Measurements from ENCODE around the gene TPTE2.
"Not testable (repeated sequence)": the region's sequence is repeated elsewhere in the genome, so short reads cannot be mapped to it uniquely, and the experiment has no call there.

DNA sequence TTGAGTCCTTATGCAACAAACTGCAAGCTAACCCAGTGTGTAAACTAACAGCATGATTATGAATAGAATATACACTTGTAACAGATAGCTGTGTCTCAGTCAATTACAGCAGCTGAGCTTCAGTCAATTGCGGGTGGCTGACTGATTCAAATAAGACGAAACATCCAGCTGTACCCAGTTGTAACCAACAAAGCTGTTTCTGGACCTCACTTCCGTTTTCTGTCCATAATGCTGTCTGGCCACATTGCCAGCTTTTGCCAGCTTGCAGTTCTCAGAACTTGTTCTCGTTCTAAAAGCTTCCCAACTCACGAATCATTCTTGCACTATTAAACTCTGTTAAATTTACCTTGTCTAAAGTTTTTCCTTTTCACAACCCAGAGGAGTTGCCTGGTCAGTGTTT is 53.7 kb downstream of the TPTE2 start:
- TF ChIP-seq, protein P1, sequence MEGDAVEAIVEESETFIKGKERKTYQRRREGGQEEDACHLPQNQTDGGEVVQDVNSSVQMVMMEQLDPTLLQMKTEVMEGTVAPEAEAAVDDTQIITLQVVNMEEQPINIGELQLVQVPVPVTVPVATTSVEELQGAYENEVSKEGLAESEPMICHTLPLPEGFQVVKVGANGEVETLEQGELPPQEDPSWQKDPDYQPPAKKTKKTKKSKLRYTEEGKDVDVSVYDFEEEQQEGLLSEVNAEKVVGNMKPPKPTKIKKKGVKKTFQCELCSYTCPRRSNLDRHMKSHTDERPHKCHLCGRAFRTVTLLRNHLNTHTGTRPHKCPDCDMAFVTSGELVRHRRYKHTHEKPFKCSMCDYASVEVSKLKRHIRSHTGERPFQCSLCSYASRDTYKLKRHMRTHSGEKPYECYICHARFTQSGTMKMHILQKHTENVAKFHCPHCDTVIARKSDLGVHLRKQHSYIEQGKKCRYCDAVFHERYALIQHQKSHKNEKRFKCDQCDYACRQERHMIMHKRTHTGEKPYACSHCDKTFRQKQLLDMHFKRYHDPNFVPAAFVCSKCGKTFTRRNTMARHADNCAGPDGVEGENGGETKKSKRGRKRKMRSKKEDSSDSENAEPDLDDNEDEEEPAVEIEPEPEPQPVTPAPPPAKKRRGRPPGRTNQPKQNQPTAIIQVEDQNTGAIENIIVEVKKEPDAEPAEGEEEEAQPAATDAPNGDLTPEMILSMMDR (conservative IDR thresholded peaks at IDR 0.05; ENCODE audit: low read depth in 2 of 2): not testable (repeated sequence)
- not testable (repeated sequence) for TF ChIP-seq POLR2AphosphoS5 (IDR thresholded peaks at IDR 0.05; ENCODE audit: low read depth); EZH2 (IDR thresholded peaks at IDR 0.05; ENCODE audit: low read depth, unreplicated experiment); EZH2phosphoT487 (IDR thresholded peaks at IDR 0.05; ENCODE audit: unreplicated experiment); CREB1 (CRISPR knock-in tag; IDR thresholded peaks at IDR 0.05; ENCODE audit: low read depth)
- TF ChIP-seq, protein P2, sequence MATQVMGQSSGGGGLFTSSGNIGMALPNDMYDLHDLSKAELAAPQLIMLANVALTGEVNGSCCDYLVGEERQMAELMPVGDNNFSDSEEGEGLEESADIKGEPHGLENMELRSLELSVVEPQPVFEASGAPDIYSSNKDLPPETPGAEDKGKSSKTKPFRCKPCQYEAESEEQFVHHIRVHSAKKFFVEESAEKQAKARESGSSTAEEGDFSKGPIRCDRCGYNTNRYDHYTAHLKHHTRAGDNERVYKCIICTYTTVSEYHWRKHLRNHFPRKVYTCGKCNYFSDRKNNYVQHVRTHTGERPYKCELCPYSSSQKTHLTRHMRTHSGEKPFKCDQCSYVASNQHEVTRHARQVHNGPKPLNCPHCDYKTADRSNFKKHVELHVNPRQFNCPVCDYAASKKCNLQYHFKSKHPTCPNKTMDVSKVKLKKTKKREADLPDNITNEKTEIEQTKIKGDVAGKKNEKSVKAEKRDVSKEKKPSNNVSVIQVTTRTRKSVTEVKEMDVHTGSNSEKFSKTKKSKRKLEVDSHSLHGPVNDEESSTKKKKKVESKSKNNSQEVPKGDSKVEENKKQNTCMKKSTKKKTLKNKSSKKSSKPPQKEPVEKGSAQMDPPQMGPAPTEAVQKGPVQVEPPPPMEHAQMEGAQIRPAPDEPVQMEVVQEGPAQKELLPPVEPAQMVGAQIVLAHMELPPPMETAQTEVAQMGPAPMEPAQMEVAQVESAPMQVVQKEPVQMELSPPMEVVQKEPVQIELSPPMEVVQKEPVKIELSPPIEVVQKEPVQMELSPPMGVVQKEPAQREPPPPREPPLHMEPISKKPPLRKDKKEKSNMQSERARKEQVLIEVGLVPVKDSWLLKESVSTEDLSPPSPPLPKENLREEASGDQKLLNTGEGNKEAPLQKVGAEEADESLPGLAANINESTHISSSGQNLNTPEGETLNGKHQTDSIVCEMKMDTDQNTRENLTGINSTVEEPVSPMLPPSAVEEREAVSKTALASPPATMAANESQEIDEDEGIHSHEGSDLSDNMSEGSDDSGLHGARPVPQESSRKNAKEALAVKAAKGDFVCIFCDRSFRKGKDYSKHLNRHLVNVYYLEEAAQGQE (IDR thresholded peaks at IDR 0.05; ENCODE audit: unreplicated experiment): not testable (repeated sequence)
- TF ChIP-seq, protein P3, sequence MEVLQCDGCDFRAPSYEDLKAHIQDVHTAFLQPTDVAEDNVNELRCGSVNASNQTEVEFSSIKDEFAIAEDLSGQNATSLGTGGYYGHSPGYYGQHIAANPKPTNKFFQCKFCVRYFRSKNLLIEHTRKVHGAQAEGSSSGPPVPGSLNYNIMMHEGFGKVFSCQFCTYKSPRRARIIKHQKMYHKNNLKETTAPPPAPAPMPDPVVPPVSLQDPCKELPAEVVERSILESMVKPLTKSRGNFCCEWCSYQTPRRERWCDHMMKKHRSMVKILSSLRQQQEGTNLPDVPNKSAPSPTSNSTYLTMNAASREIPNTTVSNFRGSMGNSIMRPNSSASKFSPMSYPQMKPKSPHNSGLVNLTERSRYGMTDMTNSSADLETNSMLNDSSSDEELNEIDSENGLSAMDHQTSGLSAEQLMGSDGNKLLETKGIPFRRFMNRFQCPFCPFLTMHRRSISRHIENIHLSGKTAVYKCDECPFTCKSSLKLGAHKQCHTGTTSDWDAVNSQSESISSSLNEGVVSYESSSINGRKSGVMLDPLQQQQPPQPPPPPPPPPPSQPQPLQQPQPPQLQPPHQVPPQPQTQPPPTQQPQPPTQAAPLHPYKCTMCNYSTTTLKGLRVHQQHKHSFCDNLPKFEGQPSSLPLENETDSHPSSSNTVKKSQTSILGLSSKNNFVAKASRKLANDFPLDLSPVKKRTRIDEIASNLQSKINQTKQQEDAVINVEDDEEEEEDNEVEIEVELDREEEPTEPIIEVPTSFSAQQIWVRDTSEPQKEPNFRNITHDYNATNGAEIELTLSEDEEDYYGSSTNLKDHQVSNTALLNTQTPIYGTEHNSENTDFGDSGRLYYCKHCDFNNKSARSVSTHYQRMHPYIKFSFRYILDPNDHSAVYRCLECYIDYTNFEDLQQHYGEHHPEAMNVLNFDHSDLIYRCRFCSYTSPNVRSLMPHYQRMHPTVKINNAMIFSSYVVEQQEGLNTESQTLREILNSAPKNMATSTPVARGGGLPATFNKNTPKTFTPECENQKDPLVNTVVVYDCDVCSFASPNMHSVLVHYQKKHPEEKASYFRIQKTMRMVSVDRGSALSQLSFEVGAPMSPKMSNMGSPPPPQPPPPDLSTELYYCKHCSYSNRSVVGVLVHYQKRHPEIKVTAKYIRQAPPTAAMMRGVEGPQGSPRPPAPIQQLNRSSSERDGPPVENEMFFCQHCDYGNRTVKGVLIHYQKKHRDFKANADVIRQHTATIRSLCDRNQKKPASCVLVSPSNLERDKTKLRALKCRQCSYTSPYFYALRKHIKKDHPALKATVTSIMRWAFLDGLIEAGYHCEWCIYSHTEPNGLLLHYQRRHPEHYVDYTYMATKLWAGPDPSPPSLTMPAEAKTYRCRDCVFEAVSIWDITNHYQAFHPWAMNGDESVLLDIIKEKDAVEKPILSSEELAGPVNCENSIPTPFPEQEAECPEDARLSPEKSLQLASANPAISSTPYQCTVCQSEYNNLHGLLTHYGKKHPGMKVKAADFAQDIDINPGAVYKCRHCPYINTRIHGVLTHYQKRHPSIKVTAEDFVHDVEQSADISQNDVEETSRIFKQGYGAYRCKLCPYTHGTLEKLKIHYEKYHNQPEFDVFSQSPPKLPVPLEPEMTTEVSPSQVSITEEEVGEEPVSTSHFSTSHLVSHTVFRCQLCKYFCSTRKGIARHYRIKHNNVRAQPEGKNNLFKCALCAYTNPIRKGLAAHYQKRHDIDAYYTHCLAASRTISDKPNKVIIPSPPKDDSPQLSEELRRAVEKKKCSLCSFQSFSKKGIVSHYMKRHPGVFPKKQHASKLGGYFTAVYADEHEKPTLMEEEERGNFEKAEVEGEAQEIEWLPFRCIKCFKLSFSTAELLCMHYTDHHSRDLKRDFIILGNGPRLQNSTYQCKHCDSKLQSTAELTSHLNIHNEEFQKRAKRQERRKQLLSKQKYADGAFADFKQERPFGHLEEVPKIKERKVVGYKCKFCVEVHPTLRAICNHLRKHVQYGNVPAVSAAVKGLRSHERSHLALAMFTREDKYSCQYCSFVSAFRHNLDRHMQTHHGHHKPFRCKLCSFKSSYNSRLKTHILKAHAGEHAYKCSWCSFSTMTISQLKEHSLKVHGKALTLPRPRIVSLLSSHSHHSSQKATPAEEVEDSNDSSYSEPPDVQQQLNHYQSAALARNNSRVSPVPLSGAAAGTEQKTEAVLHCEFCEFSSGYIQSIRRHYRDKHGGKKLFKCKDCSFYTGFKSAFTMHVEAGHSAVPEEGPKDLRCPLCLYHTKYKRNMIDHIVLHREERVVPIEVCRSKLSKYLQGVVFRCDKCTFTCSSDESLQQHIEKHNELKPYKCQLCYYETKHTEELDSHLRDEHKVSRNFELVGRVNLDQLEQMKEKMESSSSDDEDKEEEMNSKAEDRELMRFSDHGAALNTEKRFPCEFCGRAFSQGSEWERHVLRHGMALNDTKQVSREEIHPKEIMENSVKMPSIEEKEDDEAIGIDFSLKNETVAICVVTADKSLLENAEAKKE (CRISPR knock-in tag; IDR thresholded peaks at IDR 0.05): not testable (repeated sequence)
